Measurements from ENCODE around the gene IMMP2L. TPM values are rescaled to one million over a fixed set of nuclear protein-coding genes. Genes with fewer than 3 reads are reported as not detected.

IMMP2L gene
- total RNA-seq, 1 experiment from 2014 or later: 13.6 TPM

GRCh38 chr7:110809832-110810231, 752.5 kb downstream of the IMMP2L start:
- peaks cover 5% of the 10 kb centered on the region; the same call in 1 of the 2 replicates for H3K36me3 Mint-ChIP-seq
- no peak overlapping the region for H3K27ac Mint-ChIP-seq
- H3K4me1 Mint-ChIP-seq: peaks cover 23% of the 10 kb centered on the region
- no peaks in the 10 kb centered on the region for H3K27me3 Mint-ChIP-seq (ENCODE audit: low read depth)
- ATAC-seq (no peak), DNase-seq (ENCODE audit: low spot score) (no peak)
- ChIA-PET POLR2A (no interaction called here), CTCF (no interaction called here)
- TF ChIP-seq NFATC4 (CRISPR knock-in tag; IDR thresholded peaks at IDR 0.05) (no peak), ZSCAN18 (CRISPR knock-in tag; IDR thresholded peaks at IDR 0.05) (no peak), TCF7 (CRISPR knock-in tag; IDR thresholded peaks at IDR 0.05; ENCODE audit: low read depth) (no peak), MAX (CRISPR knock-in tag; IDR thresholded peaks at IDR 0.05) (no peak), ZNF232 (CRISPR knock-in tag; IDR thresholded peaks at IDR 0.05) (no peak), NFYB (CRISPR knock-in tag; conservative IDR thresholded peaks at IDR 0.05; ENCODE audit: low read depth) (no peak), RELA (CRISPR knock-in tag; IDR thresholded peaks at IDR 0.05; ENCODE audit: borderline replicate concordance) (no peak), ATF6 (CRISPR knock-in tag; IDR thresholded peaks at IDR 0.05) (no peak), ARID4B (CRISPR knock-in tag; IDR thresholded peaks at IDR 0.05; ENCODE audit: borderline replicate concordance) (no peak), FOXP4 (CRISPR knock-in tag; IDR thresholded peaks at IDR 0.05) (no peak), CREB1 (CRISPR knock-in tag; IDR thresholded peaks at IDR 0.05) (no peak), AR (CRISPR knock-in tag; IDR thresholded peaks at IDR 0.05) (no peak), KAT7 (CRISPR knock-in tag; IDR thresholded peaks at IDR 0.05; ENCODE audit: borderline replicate concordance) (no peak), ZBTB43 (CRISPR knock-in tag; IDR thresholded peaks at IDR 0.05) (no peak), NFE2L1 (CRISPR knock-in tag; IDR thresholded peaks at IDR 0.05) (no peak), TEAD4 (CRISPR knock-in tag; IDR thresholded peaks at IDR 0.05) (no peak), ATF3 (CRISPR knock-in tag; conservative IDR thresholded peaks at IDR 0.05) (no peak)
- no peak overlapping the region for H3K4me3 Mint-ChIP-seq
- peaks cover 7% of the 10 kb centered on the region for H3K9me3 Mint-ChIP-seq

Measured in WTC11 (cell line).